Smooth muscle cell of the coronary artery (primary cell): Measurements from ENCODE around the gene LZTS2. TPM values are rescaled to one million over a fixed set of nuclear protein-coding genes. Genes with fewer than 3 reads are reported as not detected.

Experiments used
- total RNA-seq: library from RNA; depleted of rRNA; stranded (reverse); fragments of >200 nt; gene quantifications from 2 replicates; pipeline ENCODE4 v1.2.3, GENCODE V29; 2014; ENCODE audit warnings: low replicate concordance

The LZTS2 gene
- total RNA-seq: 37.4 and 54.3 TPM in 2 replicates

GRCh38 chr10:100999742-101000126, at the start of gene LZTS2:
TSS of gene LZTS2 (plus strand) at chr10:100999808. CDS start at chr10:101002539, 2,731 bp downstream.

GRCh38 chr10:100969187-100970075, 30.2 kb upstream of the LZTS2 start, which contains the start of gene SEMA4G:
TSS of gene SEMA4G (plus strand) at chr10:100969504. CDS start at chr10:100972913, 3,409 bp downstream.

GRCh38 chr10:100986952-100987684, 12.5 kb upstream of the LZTS2 start, which contains the start of the genes MRPL43 and TWNK:
TSS of gene MRPL43 (minus strand) at chr10:100987497. CDS start at chr10:100987443, 54 bp downstream.
TSS of gene TWNK (plus strand) at chr10:100987543. CDS start at chr10:100988211, 668 bp downstream.

GRCh38 chr10:101031128-101031795, 31.7 kb downstream of the LZTS2 start, which contains the start of the genes PDZD7 and SFXN3:
TSS of gene PDZD7 (minus strand) at chr10:101031129. CDS start at chr10:101030219, 910 bp downstream.
TSS of gene SFXN3 (plus strand) at chr10:101031234. CDS start at chr10:101034695, 3,461 bp downstream.

Other genes with a start within 250 kb of the LZTS2 start
- 13.1 and 21.0 TPM in 2 replicates for gene SLF2, start 86.8 kb upstream of the LZTS2 start, total RNA-seq
- gene SEMA4G, start 30.3 kb upstream of the LZTS2 start, total RNA-seq: 0.47 and 0.53 TPM in 2 replicates
- 60.5 and 82.1 TPM in 2 replicates for gene MRPL43, start 12.3 kb upstream of the LZTS2 start, total RNA-seq
- 5.0 and 5.9 TPM in 2 replicates for gene TWNK, start 12.3 kb upstream of the LZTS2 start, total RNA-seq
- 2.0 and 2.7 TPM in 2 replicates for gene PDZD7, start 31.3 kb downstream of the LZTS2 start, total RNA-seq
- gene SFXN3, start 31.4 kb downstream of the LZTS2 start, total RNA-seq: 57.1 and 104 TPM in 2 replicates
- 4.0 and 25.4 TPM in 2 replicates for gene KAZALD1, start 62.2 kb downstream of the LZTS2 start, total RNA-seq
- not detected in 2 replicates for gene TLX1, start 131.5 kb downstream of the LZTS2 start, total RNA-seq
- not detected in 2 replicates for gene LBX1, start 229.7 kb downstream of the LZTS2 start, total RNA-seq